HUES6 (cell line): ENCODE results near the gene CNTROB.

Experiments
- H3K27ac ChIP-seq: 2 replicates; pipeline ENCODE4 v1.7.0; 2013; ENCODE audit warnings: low read depth, mild to moderate bottlenecking, low read length, inconsistent platforms
- H3K27me3 ChIP-seq: 2 replicates; pipeline ENCODE4 v1.6.1; 2013; ENCODE audit warnings: low read length; ENCODE audit not compliant: control insufficient read depth, insufficient read depth
- H3K36me3 ChIP-seq: 2 replicates; pipeline ENCODE4 v1.6.1; 2013; ENCODE audit warnings: low read length; ENCODE audit not compliant: control insufficient read depth, insufficient read depth
- H3K4me1 ChIP-seq: 2 replicates; pipeline ENCODE4 v1.6.1; 2013; ENCODE audit warnings: low read length; ENCODE audit not compliant: control insufficient read depth, insufficient read depth
- H3K4me3 ChIP-seq: 2 replicates; pipeline ENCODE4 v1.5.1; 2013; ENCODE audit warnings: low read depth, low read length
- H3K9ac ChIP-seq: one replicate; pipeline ENCODE4 v1.6.1; 2013; ENCODE audit warnings: mild to moderate bottlenecking, low read length
- H3K9me3 ChIP-seq: 2 replicates; pipeline ENCODE4 v1.6.1; 2013; ENCODE audit warnings: low read depth, low read length; ENCODE audit not compliant: control insufficient read depth, insufficient read depth

The CNTROB gene

DNA sequence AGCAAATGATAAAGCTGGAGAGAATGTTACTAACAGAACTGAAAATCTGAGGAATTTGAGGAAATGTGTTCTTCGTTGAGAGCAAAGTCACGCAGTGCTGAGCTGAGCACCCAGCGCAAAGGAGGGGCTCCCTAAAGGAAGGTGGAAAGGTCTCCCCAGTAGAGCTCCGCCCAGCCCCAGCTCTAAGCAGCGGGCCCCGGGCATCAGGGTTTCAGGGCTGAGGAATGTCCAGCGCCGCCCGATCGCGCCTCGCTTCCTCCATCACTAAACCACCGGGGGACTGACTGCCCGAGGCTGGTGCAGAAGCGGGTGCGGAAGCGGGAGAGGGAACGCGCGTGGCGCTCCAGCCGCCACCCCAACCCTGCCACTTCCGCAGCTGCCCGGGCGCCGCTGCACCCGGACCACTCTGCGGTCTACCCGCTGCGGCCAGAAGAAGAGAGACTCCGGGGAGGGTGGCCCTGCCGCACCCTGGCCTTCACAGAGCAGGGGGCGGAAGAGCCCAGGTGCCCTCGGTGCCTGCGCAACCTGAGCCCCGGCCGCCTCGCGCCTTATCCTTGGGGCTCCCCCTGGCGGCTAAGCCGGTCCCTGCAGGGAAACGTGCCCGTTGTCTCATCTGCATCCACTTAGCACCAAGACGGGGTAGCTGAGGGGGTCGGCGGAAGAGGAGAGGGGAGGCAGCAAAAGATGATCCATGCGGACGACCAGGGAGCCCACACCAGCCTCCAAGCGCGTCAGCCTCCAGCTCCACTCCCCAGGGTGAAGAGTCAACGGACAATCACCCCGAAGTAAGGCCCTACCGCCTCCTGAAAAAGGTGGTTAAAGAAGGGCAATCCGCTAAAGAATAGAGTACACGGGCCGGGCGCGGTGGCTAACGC, 58.0 kb downstream of the CNTROB start:
- peak overlapping the region; percentile 69 for H3K4me3 ChIP-seq
- no peaks in the 10 kb centered on the region for H3K4me1 ChIP-seq
- H3K27me3 ChIP-seq: peaks cover 16% of the 10 kb centered on the region
- no peaks in the 10 kb centered on the region for H3K36me3 ChIP-seq
- H3K9ac ChIP-seq: peak overlapping the region; percentile 47
- no peak overlapping the region for H3K27ac ChIP-seq
- no peaks in the 10 kb centered on the region for H3K9me3 ChIP-seq

DNA sequence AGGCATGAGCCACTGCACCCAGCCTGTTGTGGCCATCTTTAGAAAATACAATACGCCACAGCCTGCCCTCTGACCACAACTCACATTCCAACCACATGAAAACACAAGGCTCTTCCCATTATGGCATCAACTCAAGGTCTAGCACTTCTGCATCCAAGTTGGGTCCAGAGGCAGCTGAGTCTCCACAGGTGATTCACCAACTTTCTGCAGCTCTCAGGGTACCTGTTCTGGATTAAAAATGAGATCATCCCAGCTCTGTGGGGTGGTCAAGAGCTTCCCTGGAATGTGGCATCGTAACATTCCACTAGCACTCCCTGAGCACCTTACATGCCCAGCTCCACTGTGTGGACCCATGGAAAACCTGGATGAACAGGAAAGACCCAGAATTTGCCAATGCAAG, 60.5 kb downstream of the CNTROB start:
- H3K27ac ChIP-seq: no peak overlapping the region
- H3K9me3 ChIP-seq: no peaks in the 10 kb centered on the region
- H3K36me3 ChIP-seq: no peaks in the 10 kb centered on the region
- H3K9ac ChIP-seq: no peak overlapping the region
- H3K27me3 ChIP-seq: peaks cover 9% of the 10 kb centered on the region
- H3K4me3 ChIP-seq: no peak overlapping the region
- no peaks in the 10 kb centered on the region for H3K4me1 ChIP-seq

DNA sequence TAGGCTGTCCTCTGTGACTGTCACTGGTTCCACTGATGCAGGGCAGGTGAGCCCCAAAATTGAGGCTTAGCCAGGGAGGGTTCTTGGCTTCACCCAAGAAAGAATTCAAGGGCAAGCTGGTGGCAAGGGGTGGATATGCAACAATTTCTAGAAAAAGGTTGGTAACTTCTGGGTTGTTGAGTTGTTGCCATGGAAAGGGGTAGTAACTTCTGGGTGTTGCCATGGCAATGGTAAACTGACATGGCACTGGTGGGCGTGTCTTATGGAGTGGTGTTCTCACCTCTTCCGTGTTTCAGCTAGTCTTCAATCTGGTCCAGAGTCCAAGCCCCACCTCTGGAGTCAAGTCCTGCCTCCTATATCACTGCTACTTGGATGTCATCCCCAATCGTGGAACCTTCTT, 60.9 kb downstream of the CNTROB start:
- H3K4me3 ChIP-seq: no peak overlapping the region
- no peak overlapping the region for H3K9ac ChIP-seq
- H3K9me3 ChIP-seq: no peaks in the 10 kb centered on the region
- no peaks in the 10 kb centered on the region for H3K4me1 ChIP-seq
- no peaks in the 10 kb centered on the region for H3K36me3 ChIP-seq
- peaks cover 6% of the 10 kb centered on the region; the same call in 1 of the 2 replicates for H3K27me3 ChIP-seq
- no peak overlapping the region for H3K27ac ChIP-seq

DNA sequence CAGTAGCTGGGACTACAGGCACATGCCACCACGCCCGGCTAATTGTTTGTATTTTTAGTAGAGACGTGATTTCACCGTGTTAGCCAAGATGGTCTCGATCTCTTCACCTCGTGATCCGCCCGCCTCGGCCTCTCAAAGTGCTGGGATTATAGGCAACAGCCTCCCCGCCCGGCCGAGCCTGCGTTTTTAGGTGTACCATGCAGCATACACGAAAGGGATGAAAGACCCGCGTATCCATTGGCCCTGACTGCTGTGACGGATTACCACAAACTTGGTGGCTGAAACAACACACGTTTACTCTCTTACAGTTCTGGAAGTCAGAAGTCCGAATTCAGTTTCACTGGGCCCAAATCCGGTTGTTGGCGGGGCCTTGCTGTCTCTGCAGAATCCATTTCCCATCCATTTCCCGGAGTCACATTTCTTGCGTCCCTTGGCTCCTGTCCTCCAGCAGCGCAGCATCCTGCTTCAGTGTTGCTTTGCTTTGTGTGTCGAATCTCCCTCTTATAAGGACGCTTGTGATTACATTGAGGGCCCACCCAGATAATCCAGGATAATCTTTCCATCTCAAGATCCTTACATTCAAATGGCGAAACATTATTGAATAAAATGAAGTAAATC, 62.1 kb downstream of the CNTROB start:
- H3K36me3 ChIP-seq: no peaks in the 10 kb centered on the region
- no peak overlapping the region for H3K27ac ChIP-seq
- no peaks in the 10 kb centered on the region for H3K9me3 ChIP-seq
- H3K27me3 ChIP-seq: peaks cover 6% of the 10 kb centered on the region; the same call in 1 of the 2 replicates
- no peak overlapping the region for H3K9ac ChIP-seq
- H3K4me1 ChIP-seq: no peaks in the 10 kb centered on the region
- no peak overlapping the region for H3K4me3 ChIP-seq

DNA sequence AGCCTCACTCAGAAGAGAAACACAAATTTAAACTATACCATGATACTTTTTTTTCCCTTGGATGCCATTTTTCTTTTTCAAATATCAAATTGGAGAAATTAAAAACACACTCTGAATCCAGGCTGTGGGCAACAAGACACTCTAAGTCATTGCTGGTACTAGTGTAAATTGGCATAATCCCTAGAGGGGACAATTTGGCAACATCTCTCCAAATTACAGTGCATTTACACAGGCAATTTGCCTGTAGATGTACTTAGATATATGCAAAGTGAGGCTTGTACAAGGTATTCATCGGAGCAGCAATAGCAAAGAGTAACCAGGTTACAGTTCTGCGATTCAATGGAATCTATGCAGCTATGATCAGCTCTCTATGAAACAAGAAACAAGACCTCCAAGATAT, 63.7 kb downstream of the CNTROB start:
- Histone ChIP-seq H3K9me3 (no peaks in the 10 kb centered on the region), H3K27me3 (peaks cover 8% of the 10 kb centered on the region; the same call in 1 of the 2 replicates), H3K27ac (no peak overlapping the region), H3K36me3 (no peaks in the 10 kb centered on the region), H3K4me1 (no peaks in the 10 kb centered on the region), H3K4me3 (no peak overlapping the region), H3K9ac (no peak overlapping the region)

DNA sequence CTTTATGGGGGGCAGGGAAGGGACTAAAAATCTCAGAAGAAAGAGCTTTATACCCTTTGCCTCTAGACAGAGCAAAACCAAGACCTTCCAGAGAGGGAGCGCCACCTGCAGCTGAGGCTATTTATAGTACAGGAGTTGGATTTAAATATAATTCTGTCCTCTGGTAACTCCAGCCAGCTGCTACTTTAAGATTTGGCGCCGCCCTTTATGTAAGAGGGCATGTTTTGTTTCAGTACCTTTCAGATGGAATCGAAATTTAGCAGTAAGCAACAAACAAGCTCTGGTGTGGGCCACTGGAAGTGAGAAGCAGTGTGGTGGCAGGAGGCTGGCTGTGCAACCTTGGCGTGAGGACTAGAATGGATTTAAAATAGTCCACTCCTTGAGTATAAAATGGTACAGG, 65.2 kb downstream of the CNTROB start:
- H3K27me3 ChIP-seq: peaks cover 20% of the 10 kb centered on the region
- no peaks in the 10 kb centered on the region for H3K36me3 ChIP-seq
- no peaks in the 10 kb centered on the region for H3K9me3 ChIP-seq
- H3K4me1 ChIP-seq: no peaks in the 10 kb centered on the region
- H3K9ac ChIP-seq: no peak overlapping the region
- no peak overlapping the region for H3K27ac ChIP-seq
- H3K4me3 ChIP-seq: no peak overlapping the region
